Measurements from ENCODE around the gene SZRD1. TPM values are rescaled to one million over a fixed set of nuclear protein-coding genes. Genes with fewer than 3 reads are reported as not detected.

Gene SZRD1
- total RNA-seq, 4 donors from 2014 or later = 54.6 to 66.8 (median 61.7) TPM

GRCh38 chr1:16430606-16431005, 63.6 kb downstream of the SZRD1 start:
- Histone ChIP-seq H3K4me1 (no peaks in the 10 kb centered on the region), H3K9me3 (no peaks in the 10 kb centered on the region), H3K4me3 (no peak overlapping the region), H3K36me3 (no peaks in the 10 kb centered on the region), H3K27me3 (no peaks in the 10 kb centered on the region), H3K27ac (no peak overlapping the region)
- TF ChIP-seq, protein P1, sequence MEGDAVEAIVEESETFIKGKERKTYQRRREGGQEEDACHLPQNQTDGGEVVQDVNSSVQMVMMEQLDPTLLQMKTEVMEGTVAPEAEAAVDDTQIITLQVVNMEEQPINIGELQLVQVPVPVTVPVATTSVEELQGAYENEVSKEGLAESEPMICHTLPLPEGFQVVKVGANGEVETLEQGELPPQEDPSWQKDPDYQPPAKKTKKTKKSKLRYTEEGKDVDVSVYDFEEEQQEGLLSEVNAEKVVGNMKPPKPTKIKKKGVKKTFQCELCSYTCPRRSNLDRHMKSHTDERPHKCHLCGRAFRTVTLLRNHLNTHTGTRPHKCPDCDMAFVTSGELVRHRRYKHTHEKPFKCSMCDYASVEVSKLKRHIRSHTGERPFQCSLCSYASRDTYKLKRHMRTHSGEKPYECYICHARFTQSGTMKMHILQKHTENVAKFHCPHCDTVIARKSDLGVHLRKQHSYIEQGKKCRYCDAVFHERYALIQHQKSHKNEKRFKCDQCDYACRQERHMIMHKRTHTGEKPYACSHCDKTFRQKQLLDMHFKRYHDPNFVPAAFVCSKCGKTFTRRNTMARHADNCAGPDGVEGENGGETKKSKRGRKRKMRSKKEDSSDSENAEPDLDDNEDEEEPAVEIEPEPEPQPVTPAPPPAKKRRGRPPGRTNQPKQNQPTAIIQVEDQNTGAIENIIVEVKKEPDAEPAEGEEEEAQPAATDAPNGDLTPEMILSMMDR (IDR thresholded peaks at IDR 0.05) = no peak
- TF ChIP-seq EP300 (IDR thresholded peaks at IDR 0.05; ENCODE audit: low read depth) (no peak), POLR2A (IDR thresholded peaks at IDR 0.05) (no peak), POLR2AphosphoS5 (IDR thresholded peaks at IDR 0.05) (no peak)
- DNase-seq = no peak
- WGBS, 2 donors (ENCODE audit: low coverage in 1 of 2) = 67 to 82% methylated on average over 1 to 3 of the region's 3 CpGs
- in situ Hi-C loops (cut with MboI; ENCODE audit: low pct_ligation_motif_present in 1 of 4, low pct_unique_long_range_greater_than_20kb in 1 of 4, low sequenced_read_pairs in 3 of 4) = no loop called here
- intact Hi-C loops (cut with DNase I; ENCODE audit: low total_unique reads) = no loop called here

GRCh38 chr1:16433030-16433429, 66.0 kb downstream of the SZRD1 start:
- no peak for DNase-seq
- H3K4me3 ChIP-seq = no peak overlapping the region
- TF ChIP-seq, protein P1 (IDR thresholded peaks at IDR 0.05) = no peak
- TF ChIP-seq POLR2AphosphoS5 (IDR thresholded peaks at IDR 0.05) = no peak
- no peak for TF ChIP-seq POLR2A (IDR thresholded peaks at IDR 0.05)
- TF ChIP-seq EP300 (IDR thresholded peaks at IDR 0.05; ENCODE audit: low read depth) = no peak
- 36 to 69% methylated on average over 5 to 9 of the region's 9 CpGs for WGBS, 2 donors (ENCODE audit: low coverage in 1 of 2)
- in situ Hi-C loops (cut with MboI; ENCODE audit: low pct_ligation_motif_present in 1 of 4, low pct_unique_long_range_greater_than_20kb in 1 of 4, low sequenced_read_pairs in 3 of 4) = no loop called here
- intact Hi-C loops (cut with DNase I; ENCODE audit: low total_unique reads) = no loop called here
- H3K9me3 ChIP-seq = no peaks in the 10 kb centered on the region
- H3K4me1 ChIP-seq = no peaks in the 10 kb centered on the region
- no peak overlapping the region for H3K27ac ChIP-seq
- H3K27me3 ChIP-seq = no peaks in the 10 kb centered on the region
- no peaks in the 10 kb centered on the region for H3K36me3 ChIP-seq

- H3K36me3 ChIP-seq = no peaks in the 10 kb centered on the region
- intact Hi-C loops (cut with DNase I; ENCODE audit: low total_unique reads) (no loop called here), in situ Hi-C loops (cut with MboI; ENCODE audit: low pct_ligation_motif_present in 1 of 4, low pct_unique_long_range_greater_than_20kb in 1 of 4, low sequenced_read_pairs in 3 of 4) (no loop called here)
- no peaks in the 10 kb centered on the region for H3K27me3 ChIP-seq
- H3K4me3 ChIP-seq = no peak overlapping the region
- TF ChIP-seq, protein P1 (IDR thresholded peaks at IDR 0.05) = no peak
- TF ChIP-seq EP300 (IDR thresholded peaks at IDR 0.05; ENCODE audit: low read depth) (no peak), POLR2A (IDR thresholded peaks at IDR 0.05) (no peak), POLR2AphosphoS5 (IDR thresholded peaks at IDR 0.05) (no peak)
- H3K27ac ChIP-seq = no peak overlapping the region
- H3K4me1 ChIP-seq = no peaks in the 10 kb centered on the region
- no peaks in the 10 kb centered on the region for H3K9me3 ChIP-seq
- DNase-seq = no peak
- WGBS, 2 donors (ENCODE audit: low coverage in 1 of 2) = 98 to 100% methylated on average over 4 of the region's 4 CpGs
Observed at GRCh38 chr1:16434007-16434406, 67.0 kb downstream of the SZRD1 start.

DNA sequence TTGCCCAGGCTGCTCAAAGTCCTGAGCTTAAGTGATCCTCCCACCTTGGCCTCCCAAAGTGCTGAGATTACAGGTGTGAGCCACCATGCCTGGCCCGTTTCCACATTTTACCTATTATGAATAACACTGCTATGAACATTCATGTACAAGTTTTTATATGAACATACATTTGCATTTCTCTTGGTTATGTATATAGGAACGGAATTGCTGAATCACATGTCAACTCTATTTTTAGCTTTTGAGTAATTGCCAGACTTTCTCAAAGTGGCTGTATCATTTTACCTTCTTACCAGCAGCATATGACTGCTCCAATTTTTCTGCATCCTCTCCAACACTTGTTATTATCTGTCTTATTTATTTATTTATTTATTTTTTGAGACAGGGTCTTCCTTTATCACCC, 67.5 kb downstream of the SZRD1 start:
- in situ Hi-C loops (cut with MboI; ENCODE audit: low pct_ligation_motif_present in 1 of 4, low pct_unique_long_range_greater_than_20kb in 1 of 4, low sequenced_read_pairs in 3 of 4) = no loop called here
- no peaks in the 10 kb centered on the region for H3K36me3 ChIP-seq
- DNase-seq = no peak
- H3K9me3 ChIP-seq = no peaks in the 10 kb centered on the region
- no peak overlapping the region for H3K27ac ChIP-seq
- TF ChIP-seq EP300 (IDR thresholded peaks at IDR 0.05; ENCODE audit: low read depth) (no peak), POLR2A (IDR thresholded peaks at IDR 0.05) (no peak), POLR2AphosphoS5 (IDR thresholded peaks at IDR 0.05) (no peak)
- TF ChIP-seq, protein P1 (IDR thresholded peaks at IDR 0.05) = no peak
- no peaks in the 10 kb centered on the region for H3K27me3 ChIP-seq
- 52 to 54% methylated on average over 2 of the region's 2 CpGs for WGBS, 2 donors (ENCODE audit: low coverage in 1 of 2)
- intact Hi-C loops (cut with DNase I; ENCODE audit: low total_unique reads) = no loop called here
- H3K4me3 ChIP-seq = no peak overlapping the region
- H3K4me1 ChIP-seq = no peaks in the 10 kb centered on the region
